ENCODE results near the gene CAPN15. TPM values are rescaled to one million over a fixed set of nuclear protein-coding genes. Genes with fewer than 3 reads are reported as not detected.
A peak's percentile ranks its signal among the peaks of the same experiment; 100 is the strongest.

The CAPN15 gene
- total and polyA plus RNA-seq, 4 donors: 14.4 to 64.1 (median 38.9) TPM

- DNase-seq (peak; percentile 45 to 55 (median 53)), ATAC-seq (ENCODE audit: insufficient read depth, low FRiP score) (peak; percentile 81)
- H3K9me3 ChIP-seq (ENCODE audit: control insufficient read depth in 4 of 4, insufficient read depth in 3 of 4, low read length in 3 of 4): no peaks in the 10 kb centered on the region
- H3K36me3 ChIP-seq (ENCODE audit: control insufficient read depth in 4 of 4, insufficient read depth in 4 of 4, low read length in 4 of 4): peaks cover 0 to 43% (median 3%) of the 10 kb centered on the region in 4 donors
- TF ChIP-seq CTCF (IDR thresholded peaks at IDR 0.05; ENCODE audit: control extremely low read depth, extremely low read depth): peak; percentile 72
- no peak overlapping the region for H3K27ac ChIP-seq (ENCODE audit: low read depth in 1 of 2, low read length in 1 of 2)
- H3K9ac ChIP-seq (ENCODE audit: insufficient read depth in 1 of 2, low read length in 2 of 2): no peak overlapping the region
- H3K4me1 ChIP-seq (ENCODE audit: control insufficient read depth in 5 of 5, insufficient read depth in 5 of 5, low read length in 5 of 5): no peaks in the 10 kb centered on the region
- H3K27me3 ChIP-seq (ENCODE audit: control insufficient read depth in 3 of 3, insufficient read depth in 3 of 3, low read length in 2 of 3): no peaks in the 10 kb centered on the region
- WGBS, 2 donors: 15 to 17% methylated on average over 26 to 34 of the region's 34 CpGs
- no peak overlapping the region for H3K4me3 ChIP-seq
These were observed 51.4 kb downstream of the CAPN15 start for GRCh38 chr16:578870-579405.

GRCh38 chr16:580141-580945, 52.8 kb downstream of the CAPN15 start:
- H3K36me3 ChIP-seq (ENCODE audit: control insufficient read depth in 4 of 4, insufficient read depth in 4 of 4, low read length in 4 of 4): peaks cover 0 to 30% (median 0%) of the 10 kb centered on the region in 4 donors
- H3K4me3 ChIP-seq: no peak overlapping the region
- no peak overlapping the region for H3K27ac ChIP-seq (ENCODE audit: low read depth in 1 of 2, low read length in 1 of 2)
- H3K27me3 ChIP-seq (ENCODE audit: control insufficient read depth in 3 of 3, insufficient read depth in 3 of 3, low read length in 2 of 3): no peaks in the 10 kb centered on the region
- H3K9me3 ChIP-seq (ENCODE audit: control insufficient read depth in 4 of 4, insufficient read depth in 3 of 4, low read length in 3 of 4): no peaks in the 10 kb centered on the region
- ATAC-seq (ENCODE audit: insufficient read depth, low FRiP score) (no peak), DNase-seq (no peak)
- no peak for TF ChIP-seq CTCF (IDR thresholded peaks at IDR 0.05; ENCODE audit: control extremely low read depth, extremely low read depth)
- 94 to 95% methylated on average over 25 to 27 of the region's 27 CpGs for WGBS, 2 donors
- no peaks in the 10 kb centered on the region for H3K4me1 ChIP-seq (ENCODE audit: control insufficient read depth in 5 of 5, insufficient read depth in 5 of 5, low read length in 5 of 5)
- no peak overlapping the region for H3K9ac ChIP-seq (ENCODE audit: insufficient read depth in 1 of 2, low read length in 2 of 2)

- Histone ChIP-seq H3K4me1 (ENCODE audit: control insufficient read depth in 5 of 5, insufficient read depth in 5 of 5, low read length in 5 of 5) (peaks cover 0 to 4% (median 0%) of the 10 kb centered on the region in 5 donors), H3K4me3 (no peak overlapping the region), H3K9ac (ENCODE audit: insufficient read depth in 1 of 2, low read length in 2 of 2) (no peak overlapping the region), H3K27ac (ENCODE audit: low read depth in 1 of 2, low read length in 1 of 2) (no peak overlapping the region), H3K9me3 (ENCODE audit: control insufficient read depth in 4 of 4, insufficient read depth in 3 of 4, low read length in 3 of 4) (no peaks in the 10 kb centered on the region), H3K36me3 (ENCODE audit: control insufficient read depth in 4 of 4, insufficient read depth in 4 of 4, low read length in 4 of 4) (peaks cover 0 to 23% (median 0%) of the 10 kb centered on the region in 4 donors), H3K27me3 (ENCODE audit: control insufficient read depth in 3 of 3, insufficient read depth in 3 of 3, low read length in 2 of 3) (no peaks in the 10 kb centered on the region)
- DNase-seq (no peak), ATAC-seq (ENCODE audit: insufficient read depth, low FRiP score) (no peak)
- TF ChIP-seq CTCF (IDR thresholded peaks at IDR 0.05; ENCODE audit: control extremely low read depth, extremely low read depth): no peak
- WGBS, 2 donors: 97 to 98% methylated on average over 19 of the region's 19 CpGs
These were observed 53.5 kb downstream of the CAPN15 start for GRCh38 chr16:580946-581498.

All from lung (tissue), 12 donors.